Loucy (cell line): ENCODE results near the gene CCDC85C.

Experiments used
- CTCF ChIP-seq: fragments of 200-600 bp; sonication (generic); conservative IDR thresholded peaks from 2 replicates; pipeline ENCODE4 v1.5.1; 2014; ENCODE audit warnings: mild to moderate bottlenecking, antibody characterized with exemption, low read length
- EZH2phosphoT487 ChIP-seq: fragments of 200-600 bp; IDR thresholded peaks from 2 replicates; pipeline ENCODE4 v1.6.1; 2018; ENCODE audit warnings: antibody characterized with exemption, mild to moderate bottlenecking, moderate library complexity, borderline replicate concordance

GRCh38 chr14:99593971-99594841 lies 9.8 kb downstream of the CCDC85C start:
- no peak for TF ChIP-seq CTCF
- no peak for TF ChIP-seq EZH2phosphoT487
